Calu3 (cell line): ENCODE results near the gene ZSCAN5C. TPM values are rescaled to one million over a fixed set of nuclear protein-coding genes. Genes with fewer than 3 reads are reported as not detected.

Source experiments
- BruUV-seq: library from RNA; stranded (reverse); fragments of 400-500 nt; replicated peaks from 2 replicates; lab custom pipeline; 2021; lab: Mats Ljungman, UMichigan
- CTCF ChIA-PET: fragments of 300-600 bp; sonication (Branson Sonifier 250); formaldehyde crosslinking; loops from one replicate; lab custom pipeline; 2022; ENCODE audit warnings: antibody characterized with exemption; lab: Charles Lee
- DNase-seq: peaks from one replicate; pipeline ENCODE4 v3.0.0; 2022
- H3K27ac Mint-ChIP-seq: one replicate; pipeline ENCODE4 v1.8.0; 2022; ENCODE audit warnings: mixed read lengths; ENCODE audit not compliant: unreplicated experiment
- H3K27me3 Mint-ChIP-seq: one replicate; pipeline ENCODE4 v1.8.0; 2022; ENCODE audit warnings: mixed read lengths; ENCODE audit not compliant: unreplicated experiment
- H3K36me3 Mint-ChIP-seq: one replicate; pipeline ENCODE4 v1.8.0; 2022; ENCODE audit warnings: mild to moderate bottlenecking, moderate library complexity, mixed read lengths; ENCODE audit not compliant: insufficient read depth, unreplicated experiment
- H3K4me1 Mint-ChIP-seq: one replicate; pipeline ENCODE4 v1.8.0; 2022; ENCODE audit warnings: mild to moderate bottlenecking, low read depth, mixed read lengths; ENCODE audit not compliant: unreplicated experiment
- H3K4me3 Mint-ChIP-seq: one replicate; pipeline ENCODE4 v1.8.0; 2022; ENCODE audit warnings: mild to moderate bottlenecking, low read depth, moderate library complexity, mixed read lengths; ENCODE audit not compliant: unreplicated experiment
- H3K9me3 Mint-ChIP-seq: one replicate; pipeline ENCODE4 v1.8.0; 2022; ENCODE audit warnings: low read depth, mixed read lengths; ENCODE audit not compliant: unreplicated experiment
- CTCF ChIP-seq: fragments of 200-600 bp; IDR thresholded peaks from one replicate; pipeline ENCODE4 v1.8.0; 2022; ENCODE audit warnings: antibody characterized with exemption; ENCODE audit not compliant: unreplicated experiment
- intact Hi-C: fragments of 100-400 bp; cut with micrococcal nuclease; formaldehyde crosslinking; loops from one replicate; pipeline ENCODE4 v1.10.0; 2022; ENCODE audit not compliant: unreplicated experiment
- total RNA-seq: library from RNA; stranded (reverse); gene quantifications from 2 replicates; pipeline ENCODE4 v1.2.3, GENCODE V29; 2022

Gene ZSCAN5C
- total RNA-seq, 1 experiment from 2014 or later: not detected

- BruUV-seq: no TSS peak
- Mint-ChIP-seq H3K36me3 (peaks cover 52% of the 10 kb centered on the region), H3K9me3 (peaks cover 3% of the 10 kb centered on the region), H3K27me3 (no peaks in the 10 kb centered on the region), H3K4me3 (no peak overlapping the region), H3K4me1 (no peaks in the 10 kb centered on the region), H3K27ac (no peak overlapping the region)
- no peak for TF ChIP-seq CTCF
- intact Hi-C loops: no loop called here
- DNase-seq: no peak
- CTCF ChIA-PET: no interaction called here
These were observed 40.5 kb upstream of the ZSCAN5C start for GRCh38 chr19:56161534-56161933.

- H3K27me3 Mint-ChIP-seq: no peaks in the 10 kb centered on the region
- DNase-seq: no peak
- H3K4me1 Mint-ChIP-seq: no peaks in the 10 kb centered on the region
- no peak overlapping the region for H3K4me3 Mint-ChIP-seq
- H3K9me3 Mint-ChIP-seq: peaks cover 3% of the 10 kb centered on the region
- H3K36me3 Mint-ChIP-seq: peaks cover 45% of the 10 kb centered on the region
- no TSS peak for BruUV-seq
- CTCF ChIA-PET: no interaction called here
- no peak overlapping the region for H3K27ac Mint-ChIP-seq
- intact Hi-C loops: no loop called here
- TF ChIP-seq CTCF: no peak
These were observed 39.8 kb upstream of the ZSCAN5C start for GRCh38 chr19:56162258-56162657.

GRCh38 chr19:56163097-56163496 is 39.0 kb upstream of the ZSCAN5C start:
- peaks cover 37% of the 10 kb centered on the region for H3K36me3 Mint-ChIP-seq
- H3K9me3 Mint-ChIP-seq: peaks cover 3% of the 10 kb centered on the region
- H3K27me3 Mint-ChIP-seq: no peaks in the 10 kb centered on the region
- TF ChIP-seq CTCF: no peak
- no peak overlapping the region for H3K27ac Mint-ChIP-seq
- H3K4me3 Mint-ChIP-seq: no peak overlapping the region
- CTCF ChIA-PET: interaction anchor here (0.7 kb wide), 1 partner anchor 90 kb away, joined by 5 read pairs; no protein-coding TSS in a partner anchor
- intact Hi-C loops: no loop called here
- H3K4me1 Mint-ChIP-seq: no peaks in the 10 kb centered on the region
- BruUV-seq: no TSS peak
- DNase-seq: no peak

GRCh38 chr19:56167064-56167578 is 35.0 kb upstream of the ZSCAN5C start:
- intact Hi-C loops: no loop called here
- H3K9me3 Mint-ChIP-seq: no peaks in the 10 kb centered on the region
- BruUV-seq: no TSS peak
- no peaks in the 10 kb centered on the region for H3K27me3 Mint-ChIP-seq
- H3K4me3 Mint-ChIP-seq: no peak overlapping the region
- peaks cover 14% of the 10 kb centered on the region for H3K36me3 Mint-ChIP-seq
- H3K27ac Mint-ChIP-seq: no peak overlapping the region
- CTCF ChIA-PET: interaction anchor here (0.6 to 1.4 kb wide), 2 partner anchors 15 to 25 kb away, joined by 3 to 4 read pairs; no protein-coding TSS in a partner anchor
- peaks cover 11% of the 10 kb centered on the region for H3K4me1 Mint-ChIP-seq
- DNase-seq: no peak
- TF ChIP-seq CTCF: no peak
